ENCODE data around the gene SPI1. TPM values are rescaled to one million over a fixed set of nuclear protein-coding genes. Genes with fewer than 3 reads are reported as not detected.
"Not testable (repeated sequence)": the region's sequence is repeated elsewhere in the genome, so short reads cannot be mapped to it uniquely, and the experiment has no call there.

Gene SPI1
- total RNA-seq, 2 donors from 2014 or later, result 0.35 to 0.55 TPM

DNA sequence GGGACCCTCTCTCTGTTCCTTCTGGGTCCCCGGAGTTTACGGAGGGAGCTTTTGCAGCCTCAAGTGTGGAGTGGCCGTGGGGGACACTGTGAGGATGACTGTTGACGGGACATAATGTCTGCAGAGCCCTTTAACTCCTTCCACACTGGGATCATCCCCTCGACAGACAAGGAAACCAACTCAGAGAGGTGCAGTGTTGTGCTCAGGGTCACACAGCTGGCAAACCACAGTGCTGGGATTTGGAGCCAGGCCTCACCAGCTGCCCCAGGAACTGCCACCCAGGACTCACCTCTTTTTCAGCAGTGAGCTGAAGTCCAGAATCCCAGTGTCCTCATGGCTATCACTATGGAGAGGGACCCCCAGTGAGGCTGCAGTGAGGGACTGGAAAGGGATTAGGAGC lies 31.2 kb downstream of the SPI1 start:
- Mint-ChIP-seq H3K36me3 (ENCODE audit: insufficient read depth in 2 of 2) (no peaks in the 10 kb centered on the region), H3K27me3 (ENCODE audit: low read depth) (no peaks in the 10 kb centered on the region), H3K27ac (no peak overlapping the region), H3K4me3 (no peak overlapping the region), H3K9me3 (no peaks in the 10 kb centered on the region), H3K4me1 (ENCODE audit: low read depth) (no peaks in the 10 kb centered on the region)
- ATAC-seq (replicated peaks in 1 of 2), result no peak
- no peak for DNase-seq

- H3K27ac Mint-ChIP-seq, result no peak overlapping the region
- no peaks in the 10 kb centered on the region for H3K36me3 Mint-ChIP-seq (ENCODE audit: insufficient read depth in 2 of 2)
- DNase-seq (no peak), ATAC-seq (replicated peaks in 1 of 2) (no peak)
- no peaks in the 10 kb centered on the region for H3K9me3 Mint-ChIP-seq
- no peak overlapping the region for H3K4me3 Mint-ChIP-seq
- no peaks in the 10 kb centered on the region for H3K27me3 Mint-ChIP-seq (ENCODE audit: low read depth)
- no peaks in the 10 kb centered on the region for H3K4me1 Mint-ChIP-seq (ENCODE audit: low read depth)
Observed at GRCh38 chr11:47345890-47346563, 32.3 kb downstream of the SPI1 start.

DNA sequence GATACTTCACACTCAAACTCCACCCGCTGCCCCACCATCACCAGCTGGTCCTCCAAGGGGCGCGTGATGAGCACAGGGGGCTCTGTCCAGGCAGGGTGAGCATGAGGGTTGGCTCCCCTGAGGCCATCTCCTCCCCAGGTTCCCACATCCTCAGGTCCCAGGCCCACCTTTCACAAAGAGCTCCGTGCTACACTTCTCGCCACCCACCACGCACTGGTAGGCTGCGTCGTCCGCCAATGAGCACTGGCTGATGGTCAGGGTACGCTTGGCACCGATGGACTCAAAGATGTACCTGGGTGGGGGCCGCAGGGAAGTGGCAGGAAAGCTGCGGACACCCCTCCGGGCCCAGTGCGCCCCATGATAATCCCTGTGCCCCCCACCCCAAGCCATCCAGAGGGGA lies 35.5 kb downstream of the SPI1 start:
- H3K27me3 Mint-ChIP-seq (ENCODE audit: low read depth), result no peaks in the 10 kb centered on the region

GRCh38 chr11:47342036-47342803 lies 36.1 kb downstream of the SPI1 start:
- ATAC-seq (replicated peaks in 1 of 2), result no peak
- H3K4me3 Mint-ChIP-seq, result no peak overlapping the region
- H3K9me3 Mint-ChIP-seq, result no peaks in the 10 kb centered on the region
- H3K27ac Mint-ChIP-seq, result no peak overlapping the region
- no peaks in the 10 kb centered on the region for H3K27me3 Mint-ChIP-seq (ENCODE audit: low read depth)
- no peak for DNase-seq
- H3K36me3 Mint-ChIP-seq (ENCODE audit: insufficient read depth in 2 of 2), result no peaks in the 10 kb centered on the region
- H3K4me1 Mint-ChIP-seq (ENCODE audit: low read depth), result no peaks in the 10 kb centered on the region

More for the DNA sequence above, 35.5 kb downstream of the SPI1 start:
- Mint-ChIP-seq H3K4me3 (no peak overlapping the region), H3K27ac (no peak overlapping the region), H3K9me3 (no peaks in the 10 kb centered on the region), H3K36me3 (ENCODE audit: insufficient read depth in 2 of 2) (no peaks in the 10 kb centered on the region), H3K4me1 (ENCODE audit: low read depth) (no peaks in the 10 kb centered on the region)
- ATAC-seq (replicated peaks in 1 of 2) (no peak), DNase-seq (no peak)

DNA sequence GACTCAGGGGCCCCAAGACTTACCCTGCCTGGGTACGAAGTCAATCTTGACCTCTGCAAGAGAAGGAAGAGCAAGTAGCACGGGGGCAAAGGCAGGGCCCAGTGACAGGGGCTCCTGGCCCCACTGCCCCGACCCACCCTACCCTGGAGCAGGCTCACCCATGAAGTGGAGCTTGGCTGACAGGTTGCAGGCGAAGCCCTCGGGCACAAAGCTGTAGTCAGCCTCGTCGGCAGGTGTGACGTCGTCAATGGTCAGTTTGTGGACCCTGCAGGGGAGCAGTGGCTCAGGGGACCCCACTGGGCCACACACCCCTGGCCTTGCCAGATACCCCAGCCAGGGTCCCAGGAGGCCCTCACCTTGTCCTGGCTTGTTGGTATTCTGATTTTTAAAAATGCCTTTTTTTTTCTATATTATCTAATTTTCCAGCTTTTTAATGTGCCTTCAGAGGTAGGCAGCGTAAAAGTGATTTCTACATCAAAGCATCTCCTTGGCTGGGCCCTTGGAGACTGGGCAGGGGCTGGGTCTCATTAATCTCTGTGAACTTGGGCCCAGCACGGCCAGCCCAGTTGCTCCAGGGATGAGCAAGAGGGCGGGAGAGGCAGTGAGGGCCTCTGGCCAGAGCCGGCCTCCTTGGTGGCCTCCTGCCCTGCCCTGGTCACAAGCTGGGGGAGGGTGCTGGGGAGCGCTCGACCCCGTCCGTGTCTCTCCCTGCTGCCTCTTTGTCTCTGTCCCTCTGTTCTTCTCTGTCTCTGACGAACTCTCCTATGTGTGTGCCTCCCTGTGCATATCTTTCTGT lies 37.2 kb downstream of the SPI1 start:
- Mint-ChIP-seq H3K4me3 (no peak overlapping the region), H3K36me3 (ENCODE audit: insufficient read depth in 2 of 2) (no peaks in the 10 kb centered on the region)
- ATAC-seq (replicated peaks in 1 of 2), result no peak

DNA sequence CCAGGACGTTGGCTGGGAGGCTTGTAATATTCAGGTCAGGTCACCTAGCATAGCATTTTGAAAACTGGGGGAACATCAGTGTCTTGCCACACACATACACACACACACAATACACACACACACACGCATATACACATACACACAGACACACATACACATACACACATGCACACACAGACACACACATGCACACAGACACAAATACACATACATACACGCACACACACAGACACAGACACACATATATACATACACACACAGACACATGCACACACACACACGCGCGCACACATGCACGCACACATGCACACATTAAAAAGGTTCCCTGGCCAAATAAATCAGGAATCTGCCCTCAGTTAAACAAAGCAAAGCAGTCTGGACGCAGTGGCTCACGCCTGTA lies 38.3 kb downstream of the SPI1 start:
- H3K9me3 Mint-ChIP-seq, result no peaks in the 10 kb centered on the region
- H3K4me1 Mint-ChIP-seq (ENCODE audit: low read depth), result no peaks in the 10 kb centered on the region
- H3K36me3 Mint-ChIP-seq (ENCODE audit: insufficient read depth in 2 of 2), result no peaks in the 10 kb centered on the region
- no peaks in the 10 kb centered on the region for H3K27me3 Mint-ChIP-seq (ENCODE audit: low read depth)
- DNase-seq (no peak), ATAC-seq (replicated peaks in 1 of 2) (no peak)
- H3K4me3 Mint-ChIP-seq, result no peak overlapping the region
- no peak overlapping the region for H3K27ac Mint-ChIP-seq

More for the DNA sequence above, 37.2 kb downstream of the SPI1 start:
- DNase-seq, result no peak
- no peaks in the 10 kb centered on the region for H3K27me3 Mint-ChIP-seq (ENCODE audit: low read depth)
- H3K9me3 Mint-ChIP-seq, result no peaks in the 10 kb centered on the region
- H3K27ac Mint-ChIP-seq, result no peak overlapping the region
- no peaks in the 10 kb centered on the region for H3K4me1 Mint-ChIP-seq (ENCODE audit: low read depth)

DNA sequence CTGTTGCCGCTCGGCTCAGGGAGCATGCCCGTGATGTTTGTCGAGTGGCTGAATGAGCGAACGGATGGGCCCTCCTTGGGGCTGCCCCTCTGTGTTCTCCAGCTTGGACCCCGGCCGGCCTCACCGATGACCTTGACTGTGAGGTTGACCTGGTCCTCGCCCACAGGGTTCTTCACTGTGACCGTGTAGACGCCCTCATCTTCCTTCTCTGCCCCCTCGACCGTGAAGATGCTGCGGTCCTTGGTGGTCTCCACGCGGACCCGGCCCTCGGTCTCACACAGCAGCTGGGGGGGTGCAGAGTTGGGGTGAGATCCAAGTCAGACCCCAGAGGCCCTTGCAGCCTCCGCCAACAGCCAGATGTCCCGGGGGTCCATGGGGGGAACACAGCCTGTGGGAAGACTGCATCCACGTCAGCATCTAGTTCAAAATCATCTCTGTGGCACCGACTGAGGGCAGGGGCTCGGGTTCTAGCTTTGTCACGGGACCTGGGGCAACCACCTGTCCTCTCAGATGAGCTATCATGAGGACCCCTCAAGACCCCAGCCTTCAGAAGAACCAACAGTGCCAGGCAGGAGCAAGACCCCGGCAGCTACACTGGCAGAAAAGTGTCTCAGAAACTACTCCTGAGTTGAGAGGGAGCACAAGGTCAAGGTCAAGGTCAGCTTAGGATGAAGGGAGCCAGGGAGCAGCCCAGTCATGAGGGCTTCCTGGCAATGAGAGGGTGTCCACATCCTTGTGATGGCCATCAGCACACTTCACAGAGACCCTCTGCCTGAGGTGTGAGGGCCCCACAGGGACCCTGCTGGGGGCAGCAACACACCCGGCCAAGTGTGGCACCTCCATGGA lies 39.7 kb downstream of the SPI1 start:
- no peaks in the 10 kb centered on the region for H3K9me3 Mint-ChIP-seq
- H3K4me3 Mint-ChIP-seq, result no peak overlapping the region
- no peaks in the 10 kb centered on the region for H3K36me3 Mint-ChIP-seq (ENCODE audit: insufficient read depth in 2 of 2)
- DNase-seq (no peak), ATAC-seq (replicated peaks in 1 of 2) (no peak)
- H3K27me3 Mint-ChIP-seq (ENCODE audit: low read depth), result no peaks in the 10 kb centered on the region
- H3K27ac Mint-ChIP-seq, result no peak overlapping the region
- H3K4me1 Mint-ChIP-seq (ENCODE audit: low read depth), result no peaks in the 10 kb centered on the region

DNA sequence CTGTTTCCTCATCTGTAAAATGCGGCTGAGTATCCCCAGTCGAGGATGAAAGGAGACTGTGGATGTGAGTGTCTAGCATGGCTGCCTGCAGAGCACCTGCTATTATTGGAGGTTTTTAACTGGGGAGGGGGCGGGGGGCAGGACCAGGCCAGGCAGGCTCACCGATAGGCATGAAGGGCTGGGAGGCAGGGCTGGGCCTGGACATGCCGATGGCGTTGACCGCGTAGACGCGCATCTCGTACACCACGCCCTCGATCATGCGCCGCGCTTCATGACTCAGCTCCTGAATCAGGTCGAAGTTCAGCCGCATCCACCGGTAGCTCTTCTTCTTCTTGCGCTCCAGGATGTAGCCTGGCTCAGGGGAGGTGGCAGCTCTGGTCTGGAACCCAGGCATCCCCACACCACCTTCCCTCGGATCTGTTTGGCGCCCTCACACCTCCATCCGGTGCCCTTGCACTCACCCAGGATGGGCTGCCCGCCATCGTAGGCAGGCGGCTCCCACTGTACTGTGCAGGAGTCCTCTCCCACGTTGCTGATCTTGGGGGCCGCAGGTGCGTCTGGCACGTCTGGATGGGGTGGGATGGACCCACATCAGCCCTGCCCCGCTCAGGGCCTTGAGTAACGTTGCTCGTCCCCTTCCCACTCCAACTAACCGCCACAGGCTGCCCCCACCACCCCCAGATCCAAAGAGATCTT lies 41.0 kb downstream of the SPI1 start:
- H3K27ac Mint-ChIP-seq, result no peak overlapping the region
- H3K9me3 Mint-ChIP-seq, result no peaks in the 10 kb centered on the region
- no peak for ATAC-seq (replicated peaks in 1 of 2)
- H3K27me3 Mint-ChIP-seq (ENCODE audit: low read depth), result no peaks in the 10 kb centered on the region
- H3K4me1 Mint-ChIP-seq (ENCODE audit: low read depth), result no peaks in the 10 kb centered on the region
- no peak for DNase-seq
- H3K36me3 Mint-ChIP-seq (ENCODE audit: insufficient read depth in 2 of 2), result no peaks in the 10 kb centered on the region
- H3K4me3 Mint-ChIP-seq, result no peak overlapping the region

- Mint-ChIP-seq H3K4me3 (no peak overlapping the region), H3K36me3 (ENCODE audit: insufficient read depth in 2 of 2) (no peaks in the 10 kb centered on the region), H3K9me3 (no peaks in the 10 kb centered on the region), H3K4me1 (ENCODE audit: low read depth) (no peaks in the 10 kb centered on the region), H3K27me3 (ENCODE audit: low read depth) (no peaks in the 10 kb centered on the region), H3K27ac (no peak overlapping the region)
- no peak for DNase-seq
- no peak for ATAC-seq (replicated peaks in 1 of 2)
Observed at GRCh38 chr11:47336595-47336994, 41.8 kb downstream of the SPI1 start.

- DNase-seq (no peak), ATAC-seq (replicated peaks in 1 of 2) (no peak)
- Mint-ChIP-seq H3K9me3 (no peaks in the 10 kb centered on the region), H3K4me1 (ENCODE audit: low read depth) (no peaks in the 10 kb centered on the region), H3K4me3 (no peak overlapping the region), H3K27ac (no peak overlapping the region), H3K36me3 (ENCODE audit: insufficient read depth in 2 of 2) (no peaks in the 10 kb centered on the region), H3K27me3 (ENCODE audit: low read depth) (no peaks in the 10 kb centered on the region)
Observed at GRCh38 chr11:47335733-47336132, 42.6 kb downstream of the SPI1 start.

DNA sequence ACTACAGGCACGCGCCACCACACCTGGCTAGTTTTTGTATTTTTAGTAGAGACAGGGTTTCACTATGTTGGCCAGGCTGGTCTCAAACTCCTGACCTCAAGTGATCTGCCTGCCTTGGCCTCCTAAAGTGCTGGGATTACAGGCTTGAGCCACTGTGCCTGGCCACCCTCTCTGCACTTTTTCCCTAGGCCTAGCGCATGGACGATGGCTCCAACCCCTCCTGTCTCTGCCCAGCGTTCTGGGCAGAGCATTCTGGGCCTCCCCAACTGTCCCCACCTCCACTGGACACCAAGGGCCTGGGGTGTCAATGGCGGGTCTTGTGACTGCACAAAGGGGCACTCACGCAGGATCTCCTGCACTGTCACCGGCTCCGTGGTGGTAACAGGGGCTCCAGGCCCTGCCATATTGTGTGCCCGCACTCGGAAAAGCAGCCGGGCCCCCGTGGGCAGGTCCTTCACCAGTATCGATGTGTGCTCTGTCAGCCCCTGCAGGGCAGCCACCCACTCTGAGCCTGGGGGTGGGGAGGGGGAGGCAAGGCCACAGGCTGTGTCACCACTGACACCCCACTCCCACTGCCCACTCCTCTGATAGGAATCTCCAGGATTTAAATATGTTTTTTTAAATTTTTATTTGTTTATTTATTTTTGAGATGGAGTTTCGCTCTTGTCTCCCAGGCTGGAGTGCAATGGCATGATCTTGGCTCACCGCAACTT lies 43.5 kb downstream of the SPI1 start:
- H3K4me3 Mint-ChIP-seq; H3K27me3 Mint-ChIP-seq (ENCODE audit: low read depth); H3K27ac Mint-ChIP-seq; H3K9me3 Mint-ChIP-seq; ATAC-seq (replicated peaks in 1 of 2); H3K4me1 Mint-ChIP-seq (ENCODE audit: low read depth); H3K36me3 Mint-ChIP-seq (ENCODE audit: insufficient read depth in 2 of 2); DNase-seq: not testable (repeated sequence)
